ENCODE data around the gene ZBTB20. TPM values are rescaled to one million over a fixed set of nuclear protein-coding genes. Genes with fewer than 3 reads are reported as not detected.
A peak's percentile ranks its signal among the peaks of the same experiment; 100 is the strongest.

Gene ZBTB20
- total RNA-seq = 100 to 1,000 TPM in 5 of 7 donors, 10 to 100 TPM in 2; 64.5 to 160 (median 117) TPM
- polyA plus RNA-seq = 10 to 100 TPM in 1 of 2 donors, 1 to 10 TPM in 1; 4.3 to 10.1 TPM
- long read RNA-seq, donor 1, full-length matches to known transcripts = 19 of 329 reads
- long read RNA-seq, donor 1, partial matches to known transcripts = 107 of 329 reads
- long read RNA-seq, donor 1, other reads (novel, unspliced or antisense) = 203 of 329 reads
- long read RNA-seq, donor 2, partial matches to known transcripts = 0 of 1 reads
- long read RNA-seq, donor 2, other reads (novel, unspliced or antisense) = 0 of 1 reads
- long read RNA-seq, donor 3, full-length matches to known transcripts = 14 of 126 reads
- long read RNA-seq, donor 3, partial matches to known transcripts = 28 of 126 reads
- long read RNA-seq, donor 3, other reads (novel, unspliced or antisense) = 84 of 126 reads

DNA sequence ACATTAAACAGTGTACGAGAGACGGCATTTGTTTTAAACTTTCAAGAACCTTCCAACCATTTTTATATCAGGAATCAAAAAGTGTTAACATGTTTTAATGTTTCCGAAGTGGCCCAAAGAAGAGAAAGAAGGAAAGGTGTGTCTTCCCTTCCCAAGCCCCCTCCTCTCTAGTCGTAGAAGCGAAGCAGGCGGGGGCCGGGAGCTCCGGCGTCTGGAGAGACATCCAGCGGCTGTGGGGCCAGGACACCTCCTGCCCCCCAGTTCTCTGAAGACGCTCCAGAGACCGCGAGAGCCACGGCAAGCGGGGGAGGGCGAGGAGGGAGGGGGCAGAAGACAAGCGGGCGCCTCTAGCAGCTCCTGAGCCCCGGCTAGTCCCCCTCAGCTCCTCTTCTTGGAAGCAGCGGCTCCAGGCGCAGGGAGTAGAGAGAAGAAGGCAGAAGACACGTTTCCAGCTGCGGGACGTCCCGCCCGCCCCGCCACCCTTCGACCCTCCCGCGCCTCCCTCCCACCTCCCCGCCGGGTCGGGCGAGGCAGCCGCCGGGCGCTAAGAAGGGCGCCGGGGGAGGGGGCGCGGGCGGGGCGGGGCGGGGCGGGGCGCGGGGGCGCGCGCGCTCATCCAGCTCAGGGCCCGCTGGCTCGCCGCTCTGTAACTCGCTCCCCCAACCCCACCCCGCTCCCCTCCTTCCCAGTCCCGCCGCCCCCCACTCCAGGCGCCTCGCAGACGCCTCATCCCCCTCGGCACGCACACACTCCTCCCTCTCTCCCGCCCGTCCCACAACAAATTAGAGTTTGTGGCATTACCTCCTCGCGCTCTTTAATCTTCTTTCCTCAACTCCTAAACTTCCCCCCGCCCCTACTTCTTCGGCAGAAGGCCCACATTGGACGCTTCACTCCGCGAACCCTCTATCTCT, at the start of gene ZBTB20:
TSS of gene ZBTB20 (minus strand) at position 871 of the 911 bp plus-strand sequence.
- WGBS, 3 donors = 0 to 1% (median 0%) methylated on average over 34 to 67 of the region's 72 CpGs
- DNase-seq = peak; percentile 78 to 87 (median 84)
- H3K27me3 ChIP-seq = no peaks in the 10 kb centered on the region
- TF ChIP-seq EP300 (IDR thresholded peaks at IDR 0.05) (no peak), POLR2A (IDR thresholded peaks at IDR 0.05) (peak; percentile 34)
- TF ChIP-seq, protein P1, sequence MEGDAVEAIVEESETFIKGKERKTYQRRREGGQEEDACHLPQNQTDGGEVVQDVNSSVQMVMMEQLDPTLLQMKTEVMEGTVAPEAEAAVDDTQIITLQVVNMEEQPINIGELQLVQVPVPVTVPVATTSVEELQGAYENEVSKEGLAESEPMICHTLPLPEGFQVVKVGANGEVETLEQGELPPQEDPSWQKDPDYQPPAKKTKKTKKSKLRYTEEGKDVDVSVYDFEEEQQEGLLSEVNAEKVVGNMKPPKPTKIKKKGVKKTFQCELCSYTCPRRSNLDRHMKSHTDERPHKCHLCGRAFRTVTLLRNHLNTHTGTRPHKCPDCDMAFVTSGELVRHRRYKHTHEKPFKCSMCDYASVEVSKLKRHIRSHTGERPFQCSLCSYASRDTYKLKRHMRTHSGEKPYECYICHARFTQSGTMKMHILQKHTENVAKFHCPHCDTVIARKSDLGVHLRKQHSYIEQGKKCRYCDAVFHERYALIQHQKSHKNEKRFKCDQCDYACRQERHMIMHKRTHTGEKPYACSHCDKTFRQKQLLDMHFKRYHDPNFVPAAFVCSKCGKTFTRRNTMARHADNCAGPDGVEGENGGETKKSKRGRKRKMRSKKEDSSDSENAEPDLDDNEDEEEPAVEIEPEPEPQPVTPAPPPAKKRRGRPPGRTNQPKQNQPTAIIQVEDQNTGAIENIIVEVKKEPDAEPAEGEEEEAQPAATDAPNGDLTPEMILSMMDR (IDR thresholded peaks at IDR 0.05) = peak in 1 of 3 donors; percentile 5
- H3K9me3 ChIP-seq = no peaks in the 10 kb centered on the region
- peak within 1 kb of the TSS; percentile 97 to 98 for H3K27ac ChIP-seq
- intact Hi-C loops (cut with DNase I) = loop anchor here in 1 of 4 donors (5.0 kb wide), 1 partner anchor 1399 kb away; the partner anchor contains the start of genes ATP6V1A and NAA50
- no peaks in the 10 kb centered on the region for H3K36me3 ChIP-seq
- H3K4me1 ChIP-seq (ENCODE audit: insufficient read depth) = no peaks in the 10 kb centered on the region
- peak within 1 kb of the TSS; percentile 91 for H3K4me3 ChIP-seq

DNA sequence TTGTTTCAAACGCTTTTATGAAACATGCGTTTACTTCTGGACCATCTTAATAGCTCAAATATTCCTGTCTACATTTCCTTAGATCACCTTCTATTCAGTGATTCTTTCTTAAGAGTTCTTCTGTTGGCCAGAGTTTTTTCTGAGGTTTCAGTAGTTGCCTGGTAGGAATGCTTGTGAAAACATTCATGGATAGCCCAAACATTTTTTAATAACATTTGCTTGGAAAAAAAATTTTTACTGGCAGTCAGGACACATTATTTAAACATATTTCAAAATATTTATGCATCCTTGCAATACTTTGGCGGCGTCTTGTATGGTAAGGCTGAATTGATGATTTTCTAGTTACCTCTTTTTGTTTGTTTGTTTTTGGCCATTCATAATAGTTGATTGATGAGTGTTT, 47.4 kb upstream of the ZBTB20 start:
- Histone ChIP-seq H3K9me3 (no peaks in the 10 kb centered on the region), H3K4me3 (no peak overlapping the region), H3K36me3 (no peaks in the 10 kb centered on the region), H3K27me3 (no peaks in the 10 kb centered on the region), H3K4me1 (ENCODE audit: insufficient read depth) (no peaks in the 10 kb centered on the region), H3K27ac (no peak overlapping the region)
- no peak for DNase-seq
- intact Hi-C loops (cut with DNase I) = no loop called here
- WGBS, 3 donors = 9 to 39% (median 13%) methylated on average over 4 of the region's 4 CpGs
- TF ChIP-seq EP300 (IDR thresholded peaks at IDR 0.05) (no peak), POLR2A (IDR thresholded peaks at IDR 0.05) (no peak)
- TF ChIP-seq, protein P1 (IDR thresholded peaks at IDR 0.05) = no peak

DNA sequence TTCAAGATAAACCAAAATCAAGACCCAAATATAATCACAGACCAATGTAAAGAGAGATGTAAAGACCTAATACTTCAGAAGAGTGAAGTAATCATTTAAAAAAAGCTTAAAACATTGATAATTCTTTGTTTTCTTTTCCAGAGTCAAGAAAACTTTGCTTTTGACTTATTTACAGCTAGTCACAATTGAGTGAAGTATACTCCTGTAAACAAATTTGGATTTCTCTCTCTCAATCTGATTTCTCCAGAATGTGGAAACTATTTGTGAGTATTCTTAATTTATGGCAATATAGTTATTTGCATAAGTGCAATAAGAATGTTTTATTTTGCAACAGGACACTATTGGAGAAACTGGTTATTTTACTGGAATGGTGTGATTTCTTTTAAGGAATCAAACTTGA, 43.7 kb upstream of the ZBTB20 start:
- no peaks in the 10 kb centered on the region for H3K36me3 ChIP-seq
- no peak overlapping the region for H3K27ac ChIP-seq
- H3K9me3 ChIP-seq = no peaks in the 10 kb centered on the region
- H3K27me3 ChIP-seq = no peaks in the 10 kb centered on the region
- intact Hi-C loops (cut with DNase I) = no loop called here
- DNase-seq = no peak
- H3K4me3 ChIP-seq = no peak overlapping the region
- H3K4me1 ChIP-seq (ENCODE audit: insufficient read depth) = no peaks in the 10 kb centered on the region
- TF ChIP-seq, protein P1 (IDR thresholded peaks at IDR 0.05) = no peak
- TF ChIP-seq POLR2A (IDR thresholded peaks at IDR 0.05) = no peak
- TF ChIP-seq EP300 (IDR thresholded peaks at IDR 0.05) = no peak

DNA sequence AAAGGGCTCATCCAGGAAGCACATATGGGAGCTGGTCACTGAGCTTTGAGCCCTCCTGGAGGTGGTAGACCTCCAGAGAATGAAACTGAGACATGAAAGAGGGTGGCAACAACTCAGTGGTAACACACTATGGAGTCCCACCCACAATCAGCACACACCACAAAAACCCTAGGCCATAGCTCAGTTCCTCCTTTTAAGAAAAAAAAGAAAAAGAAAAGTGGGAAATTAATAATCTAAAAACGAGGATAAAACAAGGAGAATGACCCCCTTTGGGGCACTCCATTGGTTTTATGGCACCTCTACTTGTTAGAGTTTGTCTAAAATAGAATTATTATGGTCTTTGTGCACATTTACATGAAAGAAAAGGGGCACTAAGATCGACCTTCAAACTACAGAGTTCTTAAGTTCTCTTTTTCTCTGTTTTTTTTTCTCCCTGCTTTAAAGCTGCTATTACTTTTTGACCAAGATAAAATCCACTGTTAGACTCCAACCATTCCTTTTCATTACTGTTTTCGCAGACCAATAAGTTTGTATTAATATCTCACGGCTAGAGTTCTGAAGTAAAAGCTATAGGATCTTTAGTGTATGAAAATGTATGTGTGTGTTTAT, 40.2 kb upstream of the ZBTB20 start:
- H3K4me1 ChIP-seq (ENCODE audit: insufficient read depth) = no peaks in the 10 kb centered on the region
- no peaks in the 10 kb centered on the region for H3K27me3 ChIP-seq
- DNase-seq = no peak
- TF ChIP-seq, protein P1 (IDR thresholded peaks at IDR 0.05) = no peak
- no peak for TF ChIP-seq EP300 (IDR thresholded peaks at IDR 0.05)
- TF ChIP-seq POLR2A (IDR thresholded peaks at IDR 0.05) = no peak
- H3K27ac ChIP-seq = no peak overlapping the region
- intact Hi-C loops (cut with DNase I) = no loop called here
- no peak overlapping the region for H3K4me3 ChIP-seq
- H3K36me3 ChIP-seq = no peaks in the 10 kb centered on the region
- no peaks in the 10 kb centered on the region for H3K9me3 ChIP-seq
- WGBS, 3 donors = 85 to 90% (median 88%) methylated on average over 4 of the region's 4 CpGs
